GM19395 (cell line): ENCODE results near the gene MAX.

ENCODE experiments used
- ATAC-seq: cut with Tn5 transposase; IDR thresholded peaks from one replicate; pipeline ENCODE4 v1.9.1; 2021; ENCODE audit warnings: mild to moderate bottlenecking, moderate library complexity; ENCODE audit not compliant: unreplicated experiment

The MAX gene

GRCh38 chr14:65074449-65075150 lies 27.7 kb downstream of the MAX start:
- ATAC-seq: no peak

GRCh38 chr14:65073605-65074201 lies 28.6 kb downstream of the MAX start:
- ATAC-seq: no peak

- no peak for ATAC-seq
These were observed 29.4 kb downstream of the MAX start for GRCh38 chr14:65072937-65073336.

- ATAC-seq: no peak
These were observed 30.1 kb downstream of the MAX start for GRCh38 chr14:65072256-65072655.

GRCh38 chr14:65071544-65071943 lies 30.8 kb downstream of the MAX start:
- ATAC-seq: no peak

GRCh38 chr14:65070471-65070976 lies 31.8 kb downstream of the MAX start:
- ATAC-seq: peak; percentile 58

GRCh38 chr14:65069874-65070413 lies 32.4 kb downstream of the MAX start:
- no peak for ATAC-seq

- no peak for ATAC-seq
These were observed 36.6 kb downstream of the MAX start for GRCh38 chr14:65065719-65066118.

GRCh38 chr14:65062096-65063075 lies 39.9 kb downstream of the MAX start:
- ATAC-seq: no peak

- no peak for ATAC-seq
These were observed 44.6 kb downstream of the MAX start for GRCh38 chr14:65057695-65058094.

- no peak for ATAC-seq
These were observed 47.7 kb downstream of the MAX start for GRCh38 chr14:65054471-65055085.

- no peak for ATAC-seq
These were observed 48.9 kb downstream of the MAX start for GRCh38 chr14:65053466-65053865.

GRCh38 chr14:65052832-65053231 lies 49.5 kb downstream of the MAX start:
- ATAC-seq: no peak

- no peak for ATAC-seq
These were observed 56.6 kb downstream of the MAX start for GRCh38 chr14:65045709-65046108.

- no peak for ATAC-seq
These were observed 57.3 kb downstream of the MAX start for GRCh38 chr14:65045006-65045405.

- no peak for ATAC-seq
These were observed 57.7 kb downstream of the MAX start for GRCh38 chr14:65044596-65044959.

- no peak for ATAC-seq
These were observed 58.3 kb downstream of the MAX start for GRCh38 chr14:65043893-65044595.

- ATAC-seq: peak; percentile 87
These were observed 59.5 kb downstream of the MAX start for GRCh38 chr14:65042731-65043372.

- ATAC-seq: peak; percentile 25
These were observed 60.0 kb downstream of the MAX start for GRCh38 chr14:65042296-65042695.
